ENCODE measurements around the gene CFAP90. TPM values are rescaled to one million over a fixed set of nuclear protein-coding genes. Genes with fewer than 3 reads are reported as not detected.

The CFAP90 gene
- total RNA-seq, 1 donor from 2014 or later = not detected

DNA sequence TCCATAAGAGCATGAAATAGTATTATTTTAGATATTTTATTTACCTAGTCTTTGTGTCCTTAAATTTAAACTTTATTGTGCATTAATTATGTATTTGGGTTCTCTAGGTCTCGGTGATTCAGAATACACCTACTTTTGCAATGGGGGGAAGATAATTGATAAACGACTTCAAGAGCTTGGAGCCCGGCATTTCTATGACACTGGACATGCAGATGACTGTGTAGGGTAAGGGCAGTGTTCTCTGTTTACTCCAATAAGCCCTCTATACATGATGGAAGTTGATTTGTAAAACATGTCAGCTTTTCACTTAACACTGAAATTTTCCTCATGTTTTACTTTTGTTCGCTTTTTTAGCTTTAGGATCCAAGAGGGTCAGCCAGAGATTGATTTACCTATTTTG, 24.2 kb upstream of the CFAP90 start:
- peaks cover 66% of the 10 kb centered on the region for H3K36me3 Mint-ChIP-seq (ENCODE audit: low read depth)
- H3K27me3 Mint-ChIP-seq = no peaks in the 10 kb centered on the region
- peaks cover 63% of the 10 kb centered on the region for H3K4me1 Mint-ChIP-seq
- no peak overlapping the region for H3K4me3 Mint-ChIP-seq
- DNase-seq = no peak
- intact Hi-C loops (cut with micrococcal nuclease) = loop anchor here (10.0 kb wide), 1 partner anchor 1500 kb away; the partner anchor contains the start of gene MED10
- H3K9me3 Mint-ChIP-seq = no peaks in the 10 kb centered on the region
- H3K27ac Mint-ChIP-seq = no peak overlapping the region

DNA sequence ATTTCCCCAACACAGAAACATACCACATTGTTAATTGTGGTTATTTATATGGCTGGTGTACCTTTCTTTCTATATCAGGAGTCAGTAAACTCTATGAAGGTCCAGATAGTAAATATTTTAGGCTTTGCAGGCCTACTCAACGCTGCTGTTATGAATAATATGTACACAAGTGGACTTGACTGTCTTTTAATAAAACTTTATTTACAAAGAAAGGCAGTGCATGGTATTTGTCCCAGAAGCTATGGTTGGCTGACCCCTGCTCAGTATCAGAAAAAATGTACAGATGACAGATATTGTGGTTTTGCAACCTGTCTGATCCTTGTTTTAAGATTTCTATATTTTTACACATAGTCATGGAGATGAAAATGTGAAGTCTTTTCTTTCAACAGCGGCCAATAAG, 23.7 kb upstream of the CFAP90 start:
- Mint-ChIP-seq H3K36me3 (ENCODE audit: low read depth) (peaks cover 67% of the 10 kb centered on the region), H3K9me3 (no peaks in the 10 kb centered on the region), H3K27ac (no peak overlapping the region), H3K4me3 (no peak overlapping the region), H3K4me1 (peaks cover 66% of the 10 kb centered on the region), H3K27me3 (no peaks in the 10 kb centered on the region)
- intact Hi-C loops (cut with micrococcal nuclease) = loop anchor here (10.0 kb wide), 1 partner anchor 1500 kb away; the partner anchor contains the start of gene MED10
- no peak for DNase-seq

GRCh38 chr5:7873216-7873615, 22.3 kb upstream of the CFAP90 start:
- peak; percentile 78 for DNase-seq
- Mint-ChIP-seq H3K4me1 (peaks cover 60% of the 10 kb centered on the region), H3K27ac (peak overlapping the region; percentile 58), H3K27me3 (no peaks in the 10 kb centered on the region), H3K36me3 (ENCODE audit: low read depth) (peaks cover 62% of the 10 kb centered on the region), H3K4me3 (peak overlapping the region; percentile 44), H3K9me3 (no peaks in the 10 kb centered on the region)
- intact Hi-C loops (cut with micrococcal nuclease) = loop anchor here (10.0 kb wide), 1 partner anchor 1498 kb away; the partner anchor contains the start of gene MED10

DNA sequence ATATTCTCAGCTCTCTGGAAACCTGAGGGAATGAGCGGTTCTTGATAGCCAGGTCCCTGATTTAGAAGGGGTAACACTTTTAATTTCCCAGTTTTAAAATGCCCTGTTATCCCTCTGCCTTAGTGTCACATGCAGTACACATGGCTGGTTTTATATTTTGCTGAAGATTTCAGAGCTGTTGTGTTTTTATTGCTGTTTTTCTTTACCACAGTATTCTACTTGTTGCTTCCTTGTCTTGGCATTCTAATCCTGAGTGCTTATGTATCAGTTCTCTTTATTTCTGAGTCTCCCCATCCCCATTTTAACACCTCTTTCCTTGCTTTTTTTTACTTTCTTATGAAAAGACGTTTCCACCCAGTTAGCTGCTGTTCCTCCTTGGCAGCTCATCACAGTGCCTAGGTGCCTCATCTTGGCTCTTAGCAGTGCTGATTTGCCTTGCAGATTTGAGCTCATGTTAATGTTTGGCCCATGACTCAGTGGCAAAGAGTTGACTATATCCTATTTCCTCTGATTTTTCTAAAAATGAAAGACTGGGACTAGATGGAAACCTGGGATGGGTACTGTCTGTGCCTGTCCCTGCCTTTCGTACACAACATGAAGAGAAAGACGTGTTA, 21.7 kb upstream of the CFAP90 start:
- Mint-ChIP-seq H3K36me3 (ENCODE audit: low read depth) (peaks cover 58% of the 10 kb centered on the region), H3K4me1 (peaks cover 58% of the 10 kb centered on the region), H3K9me3 (no peaks in the 10 kb centered on the region), H3K27ac (peak overlapping the region; percentile 50), H3K27me3 (no peaks in the 10 kb centered on the region), H3K4me3 (peak overlapping the region; percentile 44)
- intact Hi-C loops (cut with micrococcal nuclease) = loop anchor here (10.0 kb wide), 1 partner anchor 1498 kb away; the partner anchor contains the start of gene MED10
- DNase-seq = no peak

DNA sequence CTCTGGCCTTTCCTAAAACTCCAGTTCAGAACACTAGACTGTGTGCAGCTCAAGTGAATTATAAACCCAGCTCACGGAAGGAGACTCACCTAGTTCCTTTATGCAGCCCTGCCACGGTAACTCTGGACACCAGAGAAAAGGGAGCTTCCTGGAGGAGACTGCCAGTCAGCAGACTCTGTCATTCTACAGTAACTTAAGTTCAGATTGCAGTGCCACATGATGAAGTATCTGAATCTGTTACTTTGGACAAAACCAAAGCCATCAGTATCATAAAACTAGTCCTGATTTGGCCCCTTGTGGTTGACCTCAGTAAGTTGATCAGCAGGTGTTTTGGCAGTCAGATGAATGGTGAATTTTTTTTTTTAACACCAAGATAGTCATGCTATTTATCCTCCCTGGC, 20.7 kb upstream of the CFAP90 start:
- intact Hi-C loops (cut with micrococcal nuclease) = loop anchor here (10.0 kb wide), 1 partner anchor 1497 kb away; the partner anchor contains the start of gene MED10
- peaks cover 52% of the 10 kb centered on the region for H3K36me3 Mint-ChIP-seq (ENCODE audit: low read depth)
- DNase-seq = no peak
- H3K27ac Mint-ChIP-seq = peak overlapping the region; percentile 14
- no peaks in the 10 kb centered on the region for H3K9me3 Mint-ChIP-seq
- H3K27me3 Mint-ChIP-seq = no peaks in the 10 kb centered on the region
- peak overlapping the region; percentile 39 for H3K4me3 Mint-ChIP-seq
- peaks cover 60% of the 10 kb centered on the region for H3K4me1 Mint-ChIP-seq

DNA sequence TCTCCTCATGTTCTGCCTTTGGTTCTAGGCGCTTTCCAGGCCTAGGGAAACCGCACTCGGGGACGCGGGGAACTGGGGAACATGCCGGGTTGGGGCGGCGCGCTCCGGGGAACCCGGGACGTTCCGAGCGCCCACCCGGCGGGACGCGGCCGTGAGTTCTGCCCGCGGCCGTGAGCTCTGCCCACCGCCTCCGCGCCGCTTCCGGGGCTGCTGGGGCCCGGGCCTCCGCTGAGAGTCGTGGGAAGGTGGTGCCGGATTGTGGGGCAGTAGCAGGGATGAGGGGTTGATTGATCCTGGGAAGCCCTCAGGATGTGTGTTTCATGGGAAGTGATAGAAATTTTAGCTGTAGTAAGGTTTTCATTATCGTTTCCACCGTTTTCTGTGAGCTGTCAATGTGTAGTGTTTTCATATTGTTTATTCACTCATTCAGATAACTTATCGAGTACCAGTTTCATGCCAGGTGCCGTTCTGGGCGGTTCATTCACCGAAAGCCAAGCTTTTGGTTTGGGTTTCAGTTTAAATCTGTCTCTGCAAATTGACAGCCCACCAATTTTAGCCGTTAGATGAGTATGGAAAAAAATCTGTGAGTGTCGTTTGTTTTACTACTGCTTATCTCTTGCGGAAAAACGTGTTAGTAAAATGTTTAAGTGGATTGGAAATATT, 18.7 kb upstream of the CFAP90 start:
- Mint-ChIP-seq H3K4me3 (peak overlapping the region; percentile 99), H3K27ac (peak overlapping the region; percentile 86), H3K27me3 (no peaks in the 10 kb centered on the region), H3K4me1 (peaks cover 66% of the 10 kb centered on the region), H3K36me3 (ENCODE audit: low read depth) (peaks cover 49% of the 10 kb centered on the region), H3K9me3 (no peaks in the 10 kb centered on the region)
- peak; percentile 82 for DNase-seq
- intact Hi-C loops (cut with micrococcal nuclease) = loop anchor here (1.0 to 10.0 kb wide), 4 partner anchors 9 to 1495 kb away; partner anchors contain the start of genes MED10 and TENT4A

- intact Hi-C loops (cut with micrococcal nuclease) = loop anchor here (1.0 to 5.0 kb wide), 4 partner anchors 9 to 1237 kb away; partner anchors contain the start of gene TENT4A
- H3K27me3 Mint-ChIP-seq = no peaks in the 10 kb centered on the region
- H3K4me1 Mint-ChIP-seq = peaks cover 64% of the 10 kb centered on the region
- peak within 1 kb of the TSS; percentile 92 for H3K27ac Mint-ChIP-seq
- peak within 1 kb of the TSS; percentile 99 for H3K4me3 Mint-ChIP-seq
- no peaks in the 10 kb centered on the region for H3K9me3 Mint-ChIP-seq
- DNase-seq = peak; percentile 97
- H3K36me3 Mint-ChIP-seq (ENCODE audit: low read depth) = peaks cover 46% of the 10 kb centered on the region
Observed at GRCh38 chr5:7868773-7869473, 18.0 kb upstream of the CFAP90 start, which contains the start of the genes FASTKD3 and MTRR. Gene FASTKD3 (minus strand): TSS chr5:7869031. CDS start chr5:7868083, 948 bp downstream. Gene MTRR (plus strand): TSS chr5:7869148. CDS start chr5:7870795, 1,647 bp downstream.

DNA sequence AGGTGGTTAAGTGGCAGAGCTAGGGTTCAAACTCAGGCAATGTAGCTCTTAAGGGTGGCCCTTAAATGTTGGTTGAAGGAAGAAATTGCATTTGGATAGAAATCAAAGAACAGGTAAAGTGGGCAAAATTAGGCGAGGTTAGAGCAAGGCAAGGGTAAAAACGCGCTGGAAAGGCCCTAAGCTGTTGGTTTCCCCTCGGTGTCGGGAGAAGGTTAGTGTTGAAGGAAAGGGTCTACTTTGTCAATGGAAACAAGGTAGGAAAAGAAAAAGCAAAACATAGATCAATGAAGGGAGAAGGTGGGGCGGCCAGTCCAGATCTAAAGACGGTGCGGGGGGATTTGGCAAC, 17.5 kb upstream of the CFAP90 start:
- Mint-ChIP-seq H3K27ac (peak overlapping the region; percentile 92), H3K9me3 (no peaks in the 10 kb centered on the region), H3K4me3 (peak overlapping the region; percentile 99), H3K27me3 (no peaks in the 10 kb centered on the region), H3K4me1 (peaks cover 59% of the 10 kb centered on the region), H3K36me3 (ENCODE audit: low read depth) (peaks cover 44% of the 10 kb centered on the region)
- DNase-seq = no peak
- intact Hi-C loops (cut with micrococcal nuclease) = loop anchor here (1.0 to 5.0 kb wide), 2 partner anchors 10 to 1156 kb away; partner anchors contain the start of gene TENT4A

DNA sequence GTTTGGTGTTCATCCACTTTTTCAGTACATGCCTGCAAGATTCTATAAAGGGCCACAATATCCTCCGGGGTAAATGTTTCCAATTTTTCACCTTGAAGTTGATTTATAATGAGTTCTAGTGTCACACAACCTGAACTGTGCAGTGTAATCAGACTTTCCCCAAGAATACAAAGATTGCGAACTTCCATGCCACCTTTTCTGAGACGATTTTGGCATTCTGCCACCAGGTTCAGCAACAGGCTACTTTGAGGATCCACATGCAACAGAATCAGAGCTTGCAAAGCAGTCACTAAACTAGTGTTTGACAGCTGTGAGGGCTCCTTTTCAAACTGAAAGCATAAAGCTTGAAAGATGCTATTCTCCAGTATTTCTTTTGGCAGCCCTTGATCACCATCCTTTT, 16.3 kb upstream of the CFAP90 start:
- Mint-ChIP-seq H3K27ac (no peak overlapping the region), H3K27me3 (no peaks in the 10 kb centered on the region), H3K4me1 (peaks cover 49% of the 10 kb centered on the region), H3K9me3 (no peaks in the 10 kb centered on the region), H3K36me3 (ENCODE audit: low read depth) (peaks cover 45% of the 10 kb centered on the region), H3K4me3 (peak overlapping the region; percentile 5)
- no peak for DNase-seq
- intact Hi-C loops (cut with micrococcal nuclease) = loop anchor here (5.0 kb wide), 1 partner anchor 1155 kb away; the partner anchor contains the start of gene TENT4A

DNA sequence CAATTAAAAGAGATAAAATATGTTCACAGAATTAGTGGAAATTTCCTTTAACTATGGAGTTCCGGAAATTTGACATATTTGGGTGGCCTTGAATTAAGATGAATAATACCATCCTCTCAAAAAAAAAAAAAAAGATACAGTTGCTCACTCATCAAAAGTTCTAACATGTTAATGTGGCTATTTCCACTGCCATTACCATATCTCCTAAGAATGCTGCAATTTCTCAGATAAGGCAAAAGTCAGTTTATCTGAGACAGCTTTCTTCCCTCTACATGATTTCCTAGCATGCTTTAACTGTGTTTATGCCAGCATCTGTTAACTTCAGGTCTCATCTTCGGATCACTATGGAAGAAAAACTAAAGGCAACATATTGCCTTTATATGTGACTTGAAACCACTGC, 15.3 kb upstream of the CFAP90 start:
- Mint-ChIP-seq H3K9me3 (no peaks in the 10 kb centered on the region), H3K27ac (no peak overlapping the region), H3K27me3 (no peaks in the 10 kb centered on the region), H3K4me1 (peaks cover 39% of the 10 kb centered on the region), H3K36me3 (ENCODE audit: low read depth) (peaks cover 42% of the 10 kb centered on the region), H3K4me3 (no peak overlapping the region)
- DNase-seq = no peak
- intact Hi-C loops (cut with micrococcal nuclease) = loop anchor here (5.0 kb wide), 1 partner anchor 1154 kb away; the partner anchor contains the start of gene TENT4A

- H3K4me3 Mint-ChIP-seq = peak overlapping the region; percentile 52
- peaks cover 9% of the 10 kb centered on the region for H3K27me3 Mint-ChIP-seq
- peak overlapping the region; percentile 80 for H3K27ac Mint-ChIP-seq
- intact Hi-C loops (cut with micrococcal nuclease) = loop anchor here (1.0 to 10.0 kb wide), 4 partner anchors 10 to 1093 kb away; no protein-coding TSS in a partner anchor
- DNase-seq = no peak
- H3K9me3 Mint-ChIP-seq = no peaks in the 10 kb centered on the region
- peaks cover 32% of the 10 kb centered on the region for H3K36me3 Mint-ChIP-seq (ENCODE audit: low read depth)
- peaks cover 22% of the 10 kb centered on the region for H3K4me1 Mint-ChIP-seq
Observed at GRCh38 chr5:7857926-7858632, 7.1 kb upstream of the CFAP90 start.

DNA sequence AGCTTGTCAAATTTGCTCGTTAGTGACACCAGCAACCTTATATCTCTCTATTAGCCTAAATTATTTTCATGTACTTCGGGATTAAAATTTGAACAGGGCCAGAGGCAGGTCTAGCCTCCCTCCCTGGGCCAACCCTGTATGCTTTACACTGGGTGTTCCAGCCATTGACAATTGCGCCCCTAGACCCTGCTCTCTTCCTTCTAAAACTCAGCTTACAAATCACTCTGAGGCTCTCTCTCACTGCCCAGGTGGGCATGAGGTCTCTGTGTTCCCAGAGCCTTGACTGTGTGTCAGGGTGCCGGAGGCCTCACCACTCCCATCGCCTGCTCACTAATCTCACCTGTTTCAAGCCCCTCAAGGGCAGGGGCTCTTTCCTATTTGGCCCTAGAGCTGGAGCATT, 6.4 kb upstream of the CFAP90 start:
- peaks cover 25% of the 10 kb centered on the region for H3K4me1 Mint-ChIP-seq
- no peaks in the 10 kb centered on the region for H3K9me3 Mint-ChIP-seq
- DNase-seq = no peak
- H3K27me3 Mint-ChIP-seq = peaks cover 9% of the 10 kb centered on the region
- intact Hi-C loops (cut with micrococcal nuclease) = loop anchor here (10.0 kb wide), 2 partner anchors 1033 to 1093 kb away; no protein-coding TSS in a partner anchor
- peak overlapping the region; percentile 80 for H3K27ac Mint-ChIP-seq
- peaks cover 26% of the 10 kb centered on the region for H3K36me3 Mint-ChIP-seq (ENCODE audit: low read depth)
- no peak overlapping the region for H3K4me3 Mint-ChIP-seq

DNA sequence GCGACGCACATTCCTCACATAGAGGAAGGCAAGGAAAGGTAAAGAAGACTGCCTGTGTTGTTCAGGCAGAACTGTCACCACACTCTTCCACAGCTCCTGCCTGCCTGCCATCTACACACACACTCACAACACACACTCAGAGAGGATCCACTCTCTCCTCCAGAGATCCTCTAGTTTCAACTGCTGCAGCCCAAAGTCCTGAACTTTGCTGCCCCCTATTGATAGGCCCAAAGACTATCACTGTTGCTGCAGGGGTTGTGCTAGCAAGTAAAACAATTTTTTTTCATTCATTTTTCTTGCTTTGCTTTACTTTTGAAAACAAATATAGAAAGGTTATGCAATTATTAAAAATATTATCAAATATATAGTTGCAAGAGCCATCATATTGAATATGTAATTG, 5.9 kb upstream of the CFAP90 start:
- peaks cover 10% of the 10 kb centered on the region for H3K27me3 Mint-ChIP-seq
- peaks cover 25% of the 10 kb centered on the region for H3K36me3 Mint-ChIP-seq (ENCODE audit: low read depth)
- DNase-seq = peak; percentile 83
- intact Hi-C loops (cut with micrococcal nuclease) = loop anchor here (10.0 kb wide), 2 partner anchors 1032 to 1092 kb away; no protein-coding TSS in a partner anchor
- H3K9me3 Mint-ChIP-seq = no peaks in the 10 kb centered on the region
- no peak overlapping the region for H3K4me3 Mint-ChIP-seq
- H3K27ac Mint-ChIP-seq = peak overlapping the region; percentile 50
- H3K4me1 Mint-ChIP-seq = peaks cover 30% of the 10 kb centered on the region
